T-cell (primary cell): Measurements from ENCODE around the gene MOG. TPM values are rescaled to one million over a fixed set of nuclear protein-coding genes. Genes with fewer than 3 reads are reported as not detected.

ENCODE experiments used
- ATAC-seq, 4 experiments: fragments of 200-7000 bp in 3 of 4; fragments of 150-1000 bp in 1 of 4; cut with Tn5 transposase; replicated peaks in 1 of 4; 1 replicate in 3 of 4; 2 replicates in 1 of 4; pipeline ENCODE4 v1.10.0; 2021; ENCODE audit warnings: moderate library complexity in 3 of 4, mild to moderate bottlenecking in 2 of 4, moderate number of reproducible peaks in 1 of 4
- CTCF ChIA-PET, 2 donors: fragments of 300-600 bp; sonication (Branson Sonifier 250); formaldehyde crosslinking; loops; one replicate each; lab custom pipeline; 2022; ENCODE audit warnings: antibody characterized with exemption in 2 of 2; lab: Charles Lee
- POLR2A ChIA-PET, 2 donors: fragments of 300-600 bp; sonication (Branson Sonifier 250); formaldehyde crosslinking; loops; one replicate each; lab custom pipeline; 2022; ENCODE audit warnings: antibody characterized with exemption in 2 of 2; lab: Charles Lee
- DNase-seq, 35 experiments: peaks; one replicate each; pipeline versions ENCODE4 v3.0.0 to v3.0.0-alpha.2; 2013 to 2023
- H3K27ac ChIP-seq: one replicate; pipeline ENCODE4 v1.5.1; 2013; ENCODE audit warnings: low read length
- H3K27me3 ChIP-seq, 2 experiments: replicated peaks in 1 of 2; 1 replicate in 1 of 2; 2 replicates in 1 of 2; pipeline versions ENCODE4 v1.6.1 to v1.7.0; 2013; ENCODE audit warnings: low read length in 1 of 2, mixed read lengths in 1 of 2; ENCODE audit not compliant: control insufficient read depth in 2 of 2, insufficient read depth in 2 of 2; ENCODE audit errors: extremely low read depth in 1 of 2
- H3K36me3 ChIP-seq, 2 donors: 1 replicate in 1 of 2; 2 replicates in 1 of 2; pipeline versions ENCODE4 v1.6.1 to v1.7.0; 2013; ENCODE audit warnings: low read length in 1 of 2; ENCODE audit not compliant: control insufficient read depth in 2 of 2, insufficient read depth in 1 of 2; ENCODE audit errors: extremely low read depth in 1 of 2
- H3K4me1 ChIP-seq, 2 experiments: 1 replicate in 1 of 2; 2 replicates in 1 of 2; pipeline versions ENCODE4 v1.6.1 to v1.7.0; 2013; ENCODE audit warnings: low read length in 2 of 2, mixed read lengths in 1 of 2; ENCODE audit not compliant: insufficient read depth in 2 of 2, control insufficient read depth in 1 of 2; ENCODE audit errors: extremely low read depth in 1 of 2
- H3K4me3 ChIP-seq, 2 donors: 1 replicate in 1 of 2; 2 replicates in 1 of 2; pipeline versions ENCODE4 v1.5.1 to v1.7.0; 2013; ENCODE audit warnings: mild to moderate bottlenecking in 2 of 2, low read length in 1 of 2, moderate library complexity in 1 of 2; ENCODE audit not compliant: control insufficient read depth in 1 of 2; ENCODE audit errors: extremely low read depth in 1 of 2
- H3K9me3 ChIP-seq: 2 replicates; pipeline ENCODE4 v1.7.0; 2013
- H3K27ac Mint-ChIP-seq, 2 donors: one replicate each; pipeline ENCODE4 v1.8.0; 2020 to 2021; ENCODE audit warnings: mild to moderate bottlenecking in 2 of 2, mixed read lengths in 2 of 2
- H3K27me3 Mint-ChIP-seq, 2 donors: one replicate each; pipeline ENCODE4 v1.8.0; 2021 to 2022; ENCODE audit warnings: mixed read lengths in 2 of 2
- H3K36me3 Mint-ChIP-seq: one replicate; pipeline ENCODE4 v1.8.0; 2021; ENCODE audit warnings: mixed read lengths
- H3K4me1 Mint-ChIP-seq, 3 donors: one replicate each; pipeline ENCODE4 v1.8.0; 2020 to 2022; ENCODE audit warnings: mixed read lengths in 3 of 3, mild to moderate bottlenecking in 1 of 3
- H3K4me3 Mint-ChIP-seq, 3 donors: one replicate each; pipeline ENCODE4 v1.8.0; 2020 to 2022; ENCODE audit warnings: mild to moderate bottlenecking in 3 of 3, mixed read lengths in 3 of 3, moderate library complexity in 3 of 3
- H3K9me3 Mint-ChIP-seq, 3 donors: one replicate each; pipeline ENCODE4 v1.8.0; 2020 to 2022; ENCODE audit warnings: mixed read lengths in 3 of 3
- WGBS: methylation state at CpG from one replicate; pipeline ENCODE4 v1.1.5; 2013; ENCODE audit warnings: missing lambda C conversion rate; ENCODE audit not compliant: insufficient coverage; 5-methylcytosine and 5-hydroxymethylcytosine counted together
- total RNA-seq, 35 experiments: library from RNA in 6 of 35; stranded (reverse) in 6 of 35; fragments of 120-200 nt in 1 of 35; gene quantifications; one replicate each; pipeline versions ENCODE4 v1.2.1 to v1.2.4 and lab custom pipeline; 2013 to 2026

Gene MOG
- total RNA-seq, 5 donors from 2014 or later (not counting 1 experiment from before 2014, with no cell fraction given), result not detected

- ATAC-seq (no peak), DNase-seq (no peak)
- Histone ChIP-seq H3K4me3 (no peak overlapping the region), H3K4me1 (no peaks in the 10 kb centered on the region), H3K27me3 (peaks cover 0 to 30% of the 10 kb centered on the region in 2 experiments), H3K36me3 (no peaks in the 10 kb centered on the region), H3K27ac (no peak overlapping the region), H3K9me3 (no peaks in the 10 kb centered on the region)
- CTCF ChIA-PET, result no interaction called here
- Mint-ChIP-seq H3K9me3 (no peaks in the 10 kb centered on the region), H3K27ac (no peak overlapping the region), H3K4me1 (peaks cover 8 to 15% (median 8%) of the 10 kb centered on the region in 3 donors), H3K4me3 (no peak overlapping the region), H3K36me3 (no peaks in the 10 kb centered on the region), H3K27me3 (peaks cover 3 to 14% of the 10 kb centered on the region in 2 donors)
- 0% methylated on average over 1 of the region's 2 CpGs for WGBS
- POLR2A ChIA-PET, result no interaction called here
Measured at GRCh38 chr6:29676981-29677601, 20.2 kb downstream of the MOG start.

GRCh38 chr6:29678114-29678513 lies 21.2 kb downstream of the MOG start:
- H3K36me3 Mint-ChIP-seq, result no peaks in the 10 kb centered on the region
- no peaks in the 10 kb centered on the region for H3K9me3 ChIP-seq
- WGBS, result 74% methylated on average over 4 of the region's 5 CpGs
- DNase-seq (no peak), ATAC-seq (no peak)
- H3K4me1 ChIP-seq, result no peaks in the 10 kb centered on the region
- no peaks in the 10 kb centered on the region for H3K9me3 Mint-ChIP-seq
- no peaks in the 10 kb centered on the region for H3K36me3 ChIP-seq
- H3K4me3 Mint-ChIP-seq, result no peak overlapping the region
- POLR2A ChIA-PET, result no interaction called here
- H3K27me3 ChIP-seq, result peaks cover 0 to 23% of the 10 kb centered on the region in 2 experiments
- CTCF ChIA-PET, result no interaction called here
- peaks cover 8 to 15% (median 8%) of the 10 kb centered on the region in 3 donors for H3K4me1 Mint-ChIP-seq
- H3K27ac Mint-ChIP-seq, result no peak overlapping the region
- no peak overlapping the region for H3K4me3 ChIP-seq
- peaks cover 3 to 10% of the 10 kb centered on the region in 2 donors for H3K27me3 Mint-ChIP-seq
- no peak overlapping the region for H3K27ac ChIP-seq

- ChIA-PET POLR2A (no interaction called here), CTCF (no interaction called here)
- Mint-ChIP-seq H3K9me3 (peaks cover 0 to 3% (median 0%) of the 10 kb centered on the region in 3 donors), H3K36me3 (no peaks in the 10 kb centered on the region), H3K27ac (no peak overlapping the region), H3K4me1 (peaks cover 10 to 22% (median 15%) of the 10 kb centered on the region in 3 donors), H3K27me3 (peaks cover 3 to 10% of the 10 kb centered on the region in 2 donors), H3K4me3 (peak overlapping the region in 1 of 3 donors; percentile 64)
- WGBS, result 67% methylated on average over 7 of the region's 13 CpGs
- Histone ChIP-seq H3K4me3 (peak overlapping the region in 1 of 2 donors; percentile 51), H3K27me3 (peaks cover under 1 to 21% of the 10 kb centered on the region in 2 experiments), H3K27ac (no peak overlapping the region), H3K4me1 (no peaks in the 10 kb centered on the region), H3K36me3 (no peaks in the 10 kb centered on the region), H3K9me3 (no peaks in the 10 kb centered on the region)
- no peak for DNase-seq
- ATAC-seq, result no peak
Measured at GRCh38 chr6:29679962-29680361, 23.1 kb downstream of the MOG start.

GRCh38 chr6:29680416-29680815 lies 23.5 kb downstream of the MOG start:
- ChIA-PET POLR2A (no interaction called here), CTCF (no interaction called here)
- Histone ChIP-seq H3K4me1 (no peaks in the 10 kb centered on the region), H3K9me3 (no peaks in the 10 kb centered on the region), H3K27me3 (peaks cover 2 to 21% of the 10 kb centered on the region in 2 experiments), H3K4me3 (peak overlapping the region in 1 of 2 donors; percentile 51), H3K27ac (no peak overlapping the region), H3K36me3 (no peaks in the 10 kb centered on the region)
- ATAC-seq (no peak), DNase-seq (no peak)
- peaks cover 0 to 4% (median 0%) of the 10 kb centered on the region in 3 donors for H3K9me3 Mint-ChIP-seq
- H3K27me3 Mint-ChIP-seq, result peaks cover 3 to 10% of the 10 kb centered on the region in 2 donors
- WGBS, result 63% methylated on average over 21 of the region's 24 CpGs
- H3K4me1 Mint-ChIP-seq, result peaks cover 10 to 23% (median 15%) of the 10 kb centered on the region in 3 donors
- no peaks in the 10 kb centered on the region for H3K36me3 Mint-ChIP-seq
- H3K27ac Mint-ChIP-seq, result no peak overlapping the region
- H3K4me3 Mint-ChIP-seq, result peak overlapping the region in 1 of 3 donors; percentile 64

- POLR2A ChIA-PET, result no interaction called here
- DNase-seq, result no peak
- no peaks in the 10 kb centered on the region for H3K9me3 ChIP-seq
- no peak for ATAC-seq
- H3K4me1 ChIP-seq, result no peaks in the 10 kb centered on the region
- CTCF ChIA-PET, result no interaction called here
- no peak within 1 kb of the TSS for H3K27ac ChIP-seq
- no peak within 1 kb of the TSS for H3K27ac Mint-ChIP-seq
- H3K4me1 Mint-ChIP-seq, result peaks cover 10 to 23% (median 15%) of the 10 kb centered on the region in 3 donors
- peaks cover 3 to 10% of the 10 kb centered on the region in 2 donors for H3K27me3 Mint-ChIP-seq
- no peaks in the 10 kb centered on the region for H3K36me3 ChIP-seq
- WGBS, result 40% methylated on average over 27 of the region's 31 CpGs
- peak within 1 kb of the TSS in 1 of 3 donors; percentile 64 for H3K4me3 Mint-ChIP-seq
- H3K36me3 Mint-ChIP-seq, result no peaks in the 10 kb centered on the region
- H3K4me3 ChIP-seq, result peak within 1 kb of the TSS in 1 of 2 donors; percentile 51
- H3K27me3 ChIP-seq, result peaks cover 6 to 23% of the 10 kb centered on the region in 2 experiments
- peaks cover 0 to 4% (median 0%) of the 10 kb centered on the region in 3 donors for H3K9me3 Mint-ChIP-seq
Measured at GRCh38 chr6:29680904-29681303, 24.0 kb downstream of the MOG start, which contains the start of gene ZFP57. Gene ZFP57, minus strand, starts transcription at chr6:29681152. Its CDS starts 4,149 bp downstream, at chr6:29677003.

- no peaks in the 10 kb centered on the region for H3K36me3 ChIP-seq
- Mint-ChIP-seq H3K27ac (no peak overlapping the region), H3K4me1 (peaks cover 6 to 19% (median 13%) of the 10 kb centered on the region in 3 donors), H3K9me3 (peaks cover 0 to 4% (median 0%) of the 10 kb centered on the region in 3 donors), H3K4me3 (no peak overlapping the region), H3K36me3 (no peaks in the 10 kb centered on the region), H3K27me3 (peaks cover 3 to 10% of the 10 kb centered on the region in 2 donors)
- ChIA-PET POLR2A (interaction anchor here in 1 of 2 donors (0.6 kb wide), 1 partner anchor 56 kb away, joined by 3 read pairs; no protein-coding TSS in a partner anchor), CTCF (no interaction called here)
- ATAC-seq (no peak), DNase-seq (no peak)
- no peaks in the 10 kb centered on the region for H3K4me1 ChIP-seq
- H3K27me3 ChIP-seq, result peaks cover 9 to 24% of the 10 kb centered on the region in 2 experiments
- H3K27ac ChIP-seq, result no peak overlapping the region
- H3K4me3 ChIP-seq, result no peak overlapping the region
- no peaks in the 10 kb centered on the region for H3K9me3 ChIP-seq
- WGBS, result 80% methylated on average over 1 of the region's 8 CpGs
Measured at GRCh38 chr6:29681811-29682210, 24.9 kb downstream of the MOG start.
